ENCODE results near the gene PTPRE.

The PTPRE gene

GRCh38 chr10:127920306-127921074 lies 13.6 kb downstream of the PTPRE start:
- no peak overlapping the region for H3K4me3 ChIP-seq (ENCODE audit: low read depth, low read length)
- no peak for TF ChIP-seq CTCF (IDR thresholded peaks at IDR 0.05; ENCODE audit: borderline replicate concordance, insufficient read depth, low read depth, low read length)

- no peak overlapping the region for H3K4me3 ChIP-seq (ENCODE audit: low read depth, low read length)
- no peak for TF ChIP-seq CTCF (IDR thresholded peaks at IDR 0.05; ENCODE audit: borderline replicate concordance, insufficient read depth, low read depth, low read length)
Observed at GRCh38 chr10:127921075-127921752, 14.3 kb downstream of the PTPRE start.

- no peak for TF ChIP-seq CTCF (IDR thresholded peaks at IDR 0.05; ENCODE audit: borderline replicate concordance, insufficient read depth, low read depth, low read length)
- no peak overlapping the region for H3K4me3 ChIP-seq (ENCODE audit: low read depth, low read length)
Observed at GRCh38 chr10:127921753-127922145, 14.8 kb downstream of the PTPRE start.

- TF ChIP-seq CTCF (IDR thresholded peaks at IDR 0.05; ENCODE audit: borderline replicate concordance, insufficient read depth, low read depth, low read length) = no peak
- H3K4me3 ChIP-seq (ENCODE audit: low read depth, low read length) = no peak overlapping the region
Observed at GRCh38 chr10:127922206-127922605, 15.3 kb downstream of the PTPRE start.

GRCh38 chr10:127922675-127923366 lies 15.9 kb downstream of the PTPRE start:
- no peak overlapping the region for H3K4me3 ChIP-seq (ENCODE audit: low read depth, low read length)

GRCh38 chr10:127923646-127924045 lies 16.7 kb downstream of the PTPRE start:
- no peak for TF ChIP-seq CTCF (IDR thresholded peaks at IDR 0.05; ENCODE audit: borderline replicate concordance, insufficient read depth, low read depth, low read length)
- no peak overlapping the region for H3K4me3 ChIP-seq (ENCODE audit: low read depth, low read length)

More at GRCh38 chr10:127922675-127923366, 15.9 kb downstream of the PTPRE start:
- TF ChIP-seq CTCF (IDR thresholded peaks at IDR 0.05; ENCODE audit: borderline replicate concordance, insufficient read depth, low read depth, low read length) = no peak

Data from GM12875 (cell line).